IMR-90 (cell line): Measurements from ENCODE around the gene PTP4A2. TPM values are rescaled to one million over a fixed set of nuclear protein-coding genes. Genes with fewer than 3 reads are reported as not detected.

Source experiments
- ATAC-seq: fragments of 200-7000 bp; cut with Tn5 transposase; 2 replicates; pipeline ENCODE4 v1.9.1; 2020; ENCODE audit warnings: low read depth, mild to moderate bottlenecking, moderate library complexity
- BruUV-seq: library from RNA; stranded (reverse); fragments of 400-500 nt; replicated peaks from 2 replicates; lab custom pipeline; 2021; lab: Mats Ljungman, UMichigan
- CTCF ChIA-PET: fragments of 300-600 bp; formaldehyde crosslinking; extraction: SDS; loops from one replicate; lab custom pipeline; 2021; ENCODE audit warnings: antibody characterized with exemption; lab: Yijun Ruan, JAX
- POLR2A ChIA-PET: fragments of 300-600 bp; sonication (Branson Sonifier 250); formaldehyde crosslinking; loops from one replicate; lab custom pipeline; 2022; ENCODE audit warnings: antibody characterized with exemption; ENCODE audit not compliant: unreplicated experiment; lab: Charles Lee
- DNase-seq: peaks from one replicate; pipeline ENCODE4 v3.0.0; 2013
- H2AFZ ChIP-seq: replicated peaks from 2 replicates; pipeline ENCODE3; 2013; ENCODE audit warnings: low read length, mild to moderate bottlenecking; ENCODE audit not compliant: poor library complexity
- H2AK5ac ChIP-seq: 2 replicates; pipeline ENCODE4 v1.6.1; 2013; ENCODE audit warnings: low read depth, low read length, inconsistent platforms
- H2AK9ac ChIP-seq: replicated peaks from 2 replicates; pipeline ENCODE3; 2013; ENCODE audit warnings: mild to moderate bottlenecking, low read depth, low read length, moderate library complexity; ENCODE audit not compliant: poor library complexity
- H2BK120ac ChIP-seq: 2 replicates; pipeline ENCODE4 v1.6.1; 2013; ENCODE audit warnings: low read depth, low read length, inconsistent platforms
- H2BK15ac ChIP-seq: 3 replicates; pipeline ENCODE4 v1.6.1; 2013; ENCODE audit warnings: low read depth, low read length, inconsistent platforms
- H2BK20ac ChIP-seq: 2 replicates; pipeline ENCODE4 v1.6.1; 2013; ENCODE audit warnings: low read depth, mild to moderate bottlenecking, inconsistent platforms, low read length, moderate library complexity
- H2BK5ac ChIP-seq: 2 replicates; pipeline ENCODE4 v1.6.1; 2013; ENCODE audit warnings: mild to moderate bottlenecking, low read depth, low read length, inconsistent platforms; ENCODE audit not compliant: poor library complexity, severe bottlenecking
- H3K14ac ChIP-seq: replicated peaks from 2 replicates; pipeline ENCODE4 v1.6.1; 2013; ENCODE audit warnings: low read depth, low read length, inconsistent platforms
- H3K18ac ChIP-seq: 2 replicates; pipeline ENCODE4 v1.6.1; 2013; ENCODE audit warnings: low read depth, low read length, control low read depth
- H3K23ac ChIP-seq: 2 replicates; pipeline ENCODE4 v1.6.1; 2013; ENCODE audit warnings: low read depth, low read length, inconsistent platforms
- H3K27ac ChIP-seq: 2 replicates; pipeline ENCODE4 v1.5.1; 2013; ENCODE audit warnings: mild to moderate bottlenecking, control low read depth, low read length; ENCODE audit not compliant: insufficient read depth
- H3K27me3 ChIP-seq: 2 replicates; pipeline ENCODE4 v1.6.1; 2013; ENCODE audit warnings: low read length; ENCODE audit not compliant: control insufficient read depth, insufficient read depth
- H3K36me3 ChIP-seq: 2 replicates; pipeline ENCODE4 v1.6.1; 2013; ENCODE audit warnings: low read length, mixed read lengths; ENCODE audit not compliant: control insufficient read depth, insufficient read depth
- H3K4ac ChIP-seq: 2 replicates; pipeline ENCODE4 v1.6.1; 2013; ENCODE audit warnings: low read depth, low read length, inconsistent platforms
- H3K4me1 ChIP-seq: 2 replicates; pipeline ENCODE4 v1.6.1; 2013; ENCODE audit warnings: low read length, mixed read lengths; ENCODE audit not compliant: control insufficient read depth, insufficient read depth
- H3K4me2 ChIP-seq: 2 replicates; pipeline ENCODE4 v1.6.1; 2013; ENCODE audit warnings: low read depth, mild to moderate bottlenecking, control low read depth, low read length, moderate library complexity
- H3K4me3 ChIP-seq: 2 replicates; pipeline ENCODE4 v1.5.1; 2013; ENCODE audit warnings: low read depth, mild to moderate bottlenecking, control low read depth, low read length, moderate library complexity; ENCODE audit not compliant: insufficient read depth
- H3K56ac ChIP-seq: 2 replicates; pipeline ENCODE4 v1.6.1; 2013; ENCODE audit warnings: low read length, inconsistent platforms; ENCODE audit not compliant: insufficient read depth; ENCODE audit errors: extremely low read depth
- H3K79me1 ChIP-seq, 2 experiments: 2 replicates each; pipeline ENCODE4 v1.6.1; 2013; ENCODE audit warnings: low read length in 2 of 2, inconsistent platforms in 1 of 2, low read depth in 1 of 2
- H3K9ac ChIP-seq: 2 replicates; pipeline ENCODE4 v1.6.1; 2013; ENCODE audit warnings: low read depth, low read length, control low read depth
- H3K9me1 ChIP-seq: 2 replicates; pipeline ENCODE4 v1.6.1; 2013; ENCODE audit warnings: low read length, inconsistent platforms; ENCODE audit not compliant: insufficient read depth
- H3K9me3 ChIP-seq: 2 replicates; pipeline ENCODE4 v1.6.1; 2013; ENCODE audit warnings: low read length; ENCODE audit not compliant: control insufficient read depth, insufficient read depth
- H4K20me1 ChIP-seq: 2 replicates; pipeline ENCODE4 v1.6.1; 2013; ENCODE audit warnings: low read length, inconsistent platforms; ENCODE audit not compliant: insufficient read depth
- H4K5ac ChIP-seq: 2 replicates; pipeline ENCODE4 v1.6.1; 2013; ENCODE audit warnings: mild to moderate bottlenecking, low read depth, low read length, control low read depth
- H4K8ac ChIP-seq, 2 experiments: 2 replicates each; pipeline ENCODE4 v1.6.1; 2013; ENCODE audit warnings: low read depth in 2 of 2, low read length in 2 of 2, control low read depth in 1 of 2, inconsistent platforms in 1 of 2
- H4K91ac ChIP-seq: 2 replicates; pipeline ENCODE4 v1.6.1; 2013; ENCODE audit warnings: low read depth, low read length, inconsistent platforms; ENCODE audit not compliant: insufficient read depth
- MAZ ChIP-seq: IDR thresholded peaks from 2 replicates; pipeline ENCODE4 v1.6.1; 2012; ENCODE audit warnings: low read depth, mild to moderate bottlenecking, low read length, improper control_type of control experiment, moderate library complexity, borderline replicate concordance
- RFX5 ChIP-seq: IDR thresholded peaks from 2 replicates; pipeline ENCODE4 v1.8.0; 2012; ENCODE audit warnings: low read depth, mild to moderate bottlenecking, low read length, moderate library complexity
- WGBS, 2 experiments: methylation state at CpG; one replicate each; pipeline versions ENCODE4 v1.1.5 to v1.1.7; 2013; ENCODE audit warnings: missing lambda C conversion rate in 2 of 2; ENCODE audit not compliant: insufficient read length in 1 of 2; ENCODE audit errors: extremely low coverage in 2 of 2; 5-methylcytosine and 5-hydroxymethylcytosine counted together
- dilution Hi-C: fragments of 300-500 bp; cut with HindIII; formaldehyde crosslinking; loops from one replicate; pipeline ENCODE4 v1.14.3; 2018; ENCODE audit warnings: low sequenced_read_pairs; ENCODE audit not compliant: unreplicated experiment
- in situ Hi-C: fragments of 300-500 bp; cut with MboI; formaldehyde crosslinking; loops from 3 replicates; pipeline ENCODE4 v1.14.3; 2019; ENCODE audit warnings: low sequenced_read_pairs, inconsistent platforms, mixed read lengths
- intact Hi-C: fragments of 100-400 bp; cut with micrococcal nuclease; formaldehyde crosslinking; loops from 2 replicates; pipeline ENCODE4 v1.10.0; 2022
- polyA plus RNA-seq, 3 experiments: library from polyadenylated mRNA; depleted of rRNA; stranded (reverse); fragments of >200 nt; gene quantifications; 2 replicates each; pipeline ENCODE4 v1.2.3, GENCODE V29; 2012; ENCODE audit warnings: low replicate concordance in 1 of 3
- total RNA-seq: library from RNA; depleted of rRNA; stranded (reverse); fragments of >200 nt; gene quantifications from 2 replicates; pipeline ENCODE4 v1.2.3, GENCODE V29; 2012
- TF ChIP-seq, protein P1 (sequence below): fragments of 150-350 bp; IDR thresholded peaks from 2 replicates; pipeline ENCODE4 v1.6.1; 2017; ENCODE audit warnings: mild to moderate bottlenecking, antibody characterized with exemption, low read length, low read depth

The PTP4A2 gene
- total and polyA plus RNA-seq, 2 of the 4 experiments (the other 2 are of a cell fraction), result 135 to 328 TPM

GRCh38 chr1:31870086-31870736 lies 68.0 kb downstream of the PTP4A2 start:
- CTCF ChIA-PET, result no interaction called here
- no peak overlapping the region for H3K4me3 ChIP-seq
- no peak overlapping the region for H3K56ac ChIP-seq
- no peak overlapping the region for H4K5ac ChIP-seq
- no peaks in the 10 kb centered on the region for H3K9me3 ChIP-seq
- dilution Hi-C loops (no loop called here), in situ Hi-C loops (no loop called here), intact Hi-C loops (loop anchor here (10.0 kb wide), 1 partner anchor 45 kb away; no protein-coding TSS in a partner anchor)
- H2BK5ac ChIP-seq, result no peak overlapping the region
- no TSS peak for BruUV-seq
- POLR2A ChIA-PET, result interaction anchor here (0.6 kb wide), 2 partner anchors 54 to 109 kb away, joined by 3 to 4 read pairs; no protein-coding TSS in a partner anchor
- WGBS, 2 experiments, result no CpG with 5 or more reads among the region's 7 CpGs
- no peak overlapping the region for H4K8ac ChIP-seq
- DNase-seq (no peak), ATAC-seq (no peak)
- no peaks in the 10 kb centered on the region for H3K79me1 ChIP-seq
- no peaks in the 10 kb centered on the region for H3K4me1 ChIP-seq
- H2AFZ ChIP-seq, result no peak overlapping the region
- no peaks in the 10 kb centered on the region for H3K36me3 ChIP-seq
- no peak overlapping the region for H2BK120ac ChIP-seq
- no peak overlapping the region for H3K14ac ChIP-seq
- H2BK20ac ChIP-seq, result no peak overlapping the region
- H3K27me3 ChIP-seq, result peaks cover 3% of the 10 kb centered on the region; the same call in 1 of the 2 replicates
- H3K27ac ChIP-seq, result no peak overlapping the region
- H3K23ac ChIP-seq, result no peak overlapping the region
- TF ChIP-seq, protein P1, sequence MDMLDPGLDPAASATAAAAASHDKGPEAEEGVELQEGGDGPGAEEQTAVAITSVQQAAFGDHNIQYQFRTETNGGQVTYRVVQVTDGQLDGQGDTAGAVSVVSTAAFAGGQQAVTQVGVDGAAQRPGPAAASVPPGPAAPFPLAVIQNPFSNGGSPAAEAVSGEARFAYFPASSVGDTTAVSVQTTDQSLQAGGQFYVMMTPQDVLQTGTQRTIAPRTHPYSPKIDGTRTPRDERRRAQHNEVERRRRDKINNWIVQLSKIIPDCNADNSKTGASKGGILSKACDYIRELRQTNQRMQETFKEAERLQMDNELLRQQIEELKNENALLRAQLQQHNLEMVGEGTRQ, result no peak
- TF ChIP-seq MAZ (no peak), RFX5 (no peak)
- H4K91ac ChIP-seq, result no peak overlapping the region
- no peak overlapping the region for H2BK15ac ChIP-seq
- H3K4me2 ChIP-seq, result no peak overlapping the region
- no peak overlapping the region for H2AK9ac ChIP-seq
- H4K20me1 ChIP-seq, result no peaks in the 10 kb centered on the region
- no peak overlapping the region for H3K18ac ChIP-seq
- no peaks in the 10 kb centered on the region for H3K9me1 ChIP-seq
- no peak overlapping the region for H3K9ac ChIP-seq
- H3K4ac ChIP-seq, result no peak overlapping the region
- H2AK5ac ChIP-seq, result no peak overlapping the region
